GM12878 (cell line): ENCODE data around the gene USP31. TPM values are rescaled to one million over a fixed set of nuclear protein-coding genes. Genes with fewer than 3 reads are reported as not detected.

Experiments used
- BHLHE40 ChIP-seq, 2 experiments: fragments of 450-650 bp in 1 of 2; IDR thresholded peaks; 2 replicates each; pipeline ENCODE4 v1.6.1; 2011 to 2017; ENCODE audit warnings: low read depth in 2 of 2, borderline replicate concordance in 1 of 2, improper control_type of control experiment in 1 of 2, low read length in 1 of 2, mild to moderate bottlenecking in 1 of 2
- CBX3 ChIP-seq: fragments of 200-600 bp; sonication (generic); IDR thresholded peaks from 2 replicates; pipeline ENCODE4 v1.6.1; 2016; ENCODE audit warnings: low read depth, borderline replicate concordance
- CBX5 ChIP-seq: sonication (generic); IDR thresholded peaks from 2 replicates; pipeline ENCODE4 v1.6.1; 2016; ENCODE audit warnings: low read depth, moderate library complexity, mild to moderate bottlenecking, inconsistent platforms
- ESRRA ChIP-seq: IDR thresholded peaks from 2 replicates; pipeline ENCODE4 v1.6.1; 2012; ENCODE audit warnings: mild to moderate bottlenecking, low read length, improper control_type of control experiment
- EZH2 ChIP-seq: IDR thresholded peaks from 2 replicates; pipeline ENCODE4 v1.6.1; 2012; ENCODE audit warnings: low read depth, mild to moderate bottlenecking, control low read depth, inconsistent platforms, low read length, borderline replicate concordance; ENCODE audit not compliant: control insufficient read depth
- FOXK2 ChIP-seq: fragments of 450-650 bp; IDR thresholded peaks from 2 replicates; pipeline ENCODE4 v1.6.1; 2017; ENCODE audit warnings: mild to moderate bottlenecking, moderate library complexity
- GABPA ChIP-seq: IDR thresholded peaks from 2 replicates; pipeline ENCODE4 v1.6.1; 2014; ENCODE audit warnings: antibody characterized with exemption, low read depth, mild to moderate bottlenecking, inconsistent platforms
- MAX ChIP-seq: IDR thresholded peaks from 2 replicates; pipeline ENCODE4 v1.6.1; 2012; ENCODE audit warnings: low read depth, low read length, improper control_type of control experiment
- NFXL1 ChIP-seq: fragments of 450-650 bp; IDR thresholded peaks from 2 replicates; pipeline ENCODE4 v1.6.1; 2017; ENCODE audit warnings: antibody characterized with exemption, mild to moderate bottlenecking, borderline replicate concordance
- NFYA ChIP-seq: IDR thresholded peaks from 2 replicates; pipeline ENCODE4 v1.6.1; 2011; ENCODE audit warnings: low read depth, mild to moderate bottlenecking, low read length, improper control_type of control experiment, borderline replicate concordance
- POU2F2 ChIP-seq: IDR thresholded peaks from 3 replicates; pipeline ENCODE4 v1.6.1; 2011; ENCODE audit warnings: low read depth, mild to moderate bottlenecking, low read length, borderline replicate concordance
- RAD21 ChIP-seq: IDR thresholded peaks from 2 replicates; pipeline ENCODE4 v1.6.1; 2011; ENCODE audit warnings: mild to moderate bottlenecking, low read depth, low read length, moderate library complexity; ENCODE audit not compliant: insufficient read depth
- SMARCA5 ChIP-seq: fragments of 450-650 bp; IDR thresholded peaks from 2 replicates; pipeline ENCODE4 v1.6.1; 2017; ENCODE audit warnings: mild to moderate bottlenecking
- SMC3 ChIP-seq: IDR thresholded peaks from 2 replicates; pipeline ENCODE4 v1.6.1; 2011; ENCODE audit warnings: low read length, improper control_type of control experiment, borderline replicate concordance
- SREBF2 ChIP-seq: IDR thresholded peaks from 2 replicates; pipeline ENCODE4 v1.6.1; 2012; ENCODE audit warnings: mild to moderate bottlenecking, low read length
- STAT3 ChIP-seq: IDR thresholded peaks from 2 replicates; pipeline ENCODE4 v1.6.1; 2011; ENCODE audit warnings: low read depth, low read length, improper control_type of control experiment
- TAF1 ChIP-seq: IDR thresholded peaks from 2 replicates; pipeline ENCODE4 v1.6.1; 2011; ENCODE audit warnings: mild to moderate bottlenecking, low read depth, low read length, borderline replicate concordance
- TCF7 ChIP-seq: IDR thresholded peaks from 2 replicates; pipeline ENCODE4 v1.6.1; 2014; ENCODE audit warnings: antibody characterized with exemption, borderline replicate concordance
- ZBTB33 ChIP-seq: fragments of 450-650 bp; IDR thresholded peaks from 2 replicates; pipeline ENCODE4 v1.6.1; 2017; ENCODE audit warnings: mild to moderate bottlenecking
- ZBTB40 ChIP-seq: fragments of 450-650 bp; IDR thresholded peaks from 2 replicates; pipeline ENCODE4 v1.6.1; 2016; ENCODE audit warnings: mild to moderate bottlenecking, moderate library complexity, borderline replicate concordance
- polyA plus RNA-seq, 11 experiments: library from polyadenylated mRNA; depleted of rRNA in 4 of 11; unstranded in 6 of 11; stranded (reverse) in 5 of 11; fragments of >200 nt; fragmentation: Nextera tagmentation in 4 of 11; fragmentation: Illumina TruSeq in 1 of 11; extraction: Ambion mirVana in 4 of 11; extraction: Trizol in 1 of 11; gene quantifications; 1 replicate in 1 of 11; 2 replicates in 10 of 11; pipeline versions ENCODE4 v1.2.1 to v1.2.3, GENCODE V29; 2011 to 2016; ENCODE audit warnings: inconsistent platforms in 2 of 11, missing spikeins in 2 of 11, low read depth in 1 of 11
- total RNA-seq, 4 experiments: library from RNA; depleted of rRNA in 3 of 4; stranded (reverse); fragments of >200 nt in 3 of 4; fragmentation: Illumina TruSeq in 1 of 4; extraction: Trizol in 1 of 4; gene quantifications; 2 replicates each; pipeline versions ENCODE4 v1.2.1 to v1.2.3, GENCODE V29; 2013 to 2021
- TF ChIP-seq, protein P1 (sequence below): fragments of 450-650 bp; IDR thresholded peaks from 2 replicates; pipeline ENCODE4 v1.6.1; 2017; ENCODE audit warnings: mild to moderate bottlenecking, moderate library complexity

USP31 gene
- total and polyA plus RNA-seq, 10 of the 15 experiments (the other 5 are each of a cell fraction or from before 2014, with no cell fraction given) = 0.87 to 6.5 (median 3.2) TPM

GRCh38 chr16:23182206-23182678 lies 33.0 kb upstream of the USP31 start (continued):
- TF ChIP-seq MAX (peak; percentile 21; the same call in 1 of the 2 replicates), FOXK2 (no peak), GABPA (no peak), CBX5 (no peak), NFYA (no peak), ZBTB33 (no peak; the same call in 1 of the 2 replicates), STAT3 (no peak), SMC3 (peak; percentile 93), POU2F2 (peak; percentile 59; the same call in 1 of the 3 replicates), TAF1 (no peak), BHLHE40 (IDR thresholded peaks at IDR 0.05; ENCODE audit: borderline replicate concordance in 1 of 2, low read depth in 2 of 2, low read length in 1 of 2) (peak; percentile 41 to 76; a peak in 3 of 4 replicates), ESRRA (no peak), TCF7 (no peak), SREBF2 (no peak), EZH2 (no peak), CBX3 (no peak), NFXL1 (no peak), SMARCA5 (peak; percentile 90), RAD21 (peak; percentile 95), ZBTB40 (no peak)
- TF ChIP-seq, protein P1, sequence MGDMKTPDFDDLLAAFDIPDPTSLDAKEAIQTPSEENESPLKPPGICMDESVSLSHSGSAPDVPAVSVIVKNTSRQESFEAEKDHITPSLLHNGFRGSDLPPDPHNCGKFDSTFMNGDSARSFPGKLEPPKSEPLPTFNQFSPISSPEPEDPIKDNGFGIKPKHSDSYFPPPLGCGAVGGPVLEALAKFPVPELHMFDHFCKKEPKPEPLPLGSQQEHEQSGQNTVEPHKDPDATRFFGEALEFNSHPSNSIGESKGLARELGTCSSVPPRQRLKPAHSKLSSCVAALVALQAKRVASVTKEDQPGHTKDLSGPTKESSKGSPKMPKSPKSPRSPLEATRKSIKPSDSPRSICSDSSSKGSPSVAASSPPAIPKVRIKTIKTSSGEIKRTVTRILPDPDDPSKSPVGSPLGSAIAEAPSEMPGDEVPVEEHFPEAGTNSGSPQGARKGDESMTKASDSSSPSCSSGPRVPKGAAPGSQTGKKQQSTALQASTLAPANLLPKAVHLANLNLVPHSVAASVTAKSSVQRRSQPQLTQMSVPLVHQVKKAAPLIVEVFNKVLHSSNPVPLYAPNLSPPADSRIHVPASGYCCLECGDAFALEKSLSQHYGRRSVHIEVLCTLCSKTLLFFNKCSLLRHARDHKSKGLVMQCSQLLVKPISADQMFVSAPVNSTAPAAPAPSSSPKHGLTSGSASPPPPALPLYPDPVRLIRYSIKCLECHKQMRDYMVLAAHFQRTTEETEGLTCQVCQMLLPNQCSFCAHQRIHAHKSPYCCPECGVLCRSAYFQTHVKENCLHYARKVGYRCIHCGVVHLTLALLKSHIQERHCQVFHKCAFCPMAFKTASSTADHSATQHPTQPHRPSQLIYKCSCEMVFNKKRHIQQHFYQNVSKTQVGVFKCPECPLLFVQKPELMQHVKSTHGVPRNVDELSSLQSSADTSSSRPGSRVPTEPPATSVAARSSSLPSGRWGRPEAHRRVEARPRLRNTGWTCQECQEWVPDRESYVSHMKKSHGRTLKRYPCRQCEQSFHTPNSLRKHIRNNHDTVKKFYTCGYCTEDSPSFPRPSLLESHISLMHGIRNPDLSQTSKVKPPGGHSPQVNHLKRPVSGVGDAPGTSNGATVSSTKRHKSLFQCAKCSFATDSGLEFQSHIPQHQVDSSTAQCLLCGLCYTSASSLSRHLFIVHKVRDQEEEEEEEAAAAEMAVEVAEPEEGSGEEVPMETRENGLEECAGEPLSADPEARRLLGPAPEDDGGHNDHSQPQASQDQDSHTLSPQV = peak; percentile 80; the same call in 1 of the 2 replicates
